Hepatic stellate cell (primary cell): Measurements from ENCODE around the gene MRM2.

Experiments
- DNase-seq: peaks from one replicate; pipeline ENCODE4 v3.0.0; 2011; ENCODE audit warnings: low spot score

Gene MRM2

GRCh38 chr7:2203766-2204300, 38.2 kb downstream of the MRM2 start:
- no peak for DNase-seq

GRCh38 chr7:2202901-2203765, 38.9 kb downstream of the MRM2 start:
- no peak for DNase-seq

- DNase-seq = no peak
Measured at GRCh38 chr7:2202361-2202761, 39.6 kb downstream of the MRM2 start.

GRCh38 chr7:2201686-2202360, 40.2 kb downstream of the MRM2 start:
- no peak for DNase-seq

- DNase-seq = no peak
Measured at GRCh38 chr7:2201128-2201527, 40.9 kb downstream of the MRM2 start.

GRCh38 chr7:2200584-2200980, 41.4 kb downstream of the MRM2 start:
- no peak for DNase-seq

GRCh38 chr7:2199956-2200583, 41.9 kb downstream of the MRM2 start:
- no peak for DNase-seq

GRCh38 chr7:2199528-2199927, 42.5 kb downstream of the MRM2 start:
- DNase-seq = no peak

GRCh38 chr7:2198760-2199159, 43.2 kb downstream of the MRM2 start:
- DNase-seq = no peak

- DNase-seq = no peak
Measured at GRCh38 chr7:2198206-2198605, 43.8 kb downstream of the MRM2 start.

- DNase-seq = no peak
Measured at GRCh38 chr7:2197436-2198155, 44.4 kb downstream of the MRM2 start.

GRCh38 chr7:2196381-2197378, 45.3 kb downstream of the MRM2 start:
- DNase-seq = no peak

- no peak for DNase-seq
Measured at GRCh38 chr7:2195400-2196246, 46.4 kb downstream of the MRM2 start.

GRCh38 chr7:2193575-2194305, 48.3 kb downstream of the MRM2 start:
- DNase-seq = no peak

GRCh38 chr7:2192831-2193534, 49.0 kb downstream of the MRM2 start:
- no peak for DNase-seq

- no peak for DNase-seq
Measured at GRCh38 chr7:2191016-2191415, 51.0 kb downstream of the MRM2 start.

- DNase-seq = no peak
Measured at GRCh38 chr7:2190531-2190930, 51.5 kb downstream of the MRM2 start.

GRCh38 chr7:2186166-2186565, 55.8 kb downstream of the MRM2 start:
- no peak for DNase-seq

- DNase-seq = no peak
Measured at GRCh38 chr7:2185715-2186114, 56.3 kb downstream of the MRM2 start.
